Glomerular visceral epithelial cell (primary cell): Measurements from ENCODE around the gene KSR2.

Experiments
- DNase-seq: peaks from one replicate; pipeline ENCODE4 v3.0.0-alpha.2; 2016; ENCODE audit errors: extremely low spot score

The KSR2 gene

DNA sequence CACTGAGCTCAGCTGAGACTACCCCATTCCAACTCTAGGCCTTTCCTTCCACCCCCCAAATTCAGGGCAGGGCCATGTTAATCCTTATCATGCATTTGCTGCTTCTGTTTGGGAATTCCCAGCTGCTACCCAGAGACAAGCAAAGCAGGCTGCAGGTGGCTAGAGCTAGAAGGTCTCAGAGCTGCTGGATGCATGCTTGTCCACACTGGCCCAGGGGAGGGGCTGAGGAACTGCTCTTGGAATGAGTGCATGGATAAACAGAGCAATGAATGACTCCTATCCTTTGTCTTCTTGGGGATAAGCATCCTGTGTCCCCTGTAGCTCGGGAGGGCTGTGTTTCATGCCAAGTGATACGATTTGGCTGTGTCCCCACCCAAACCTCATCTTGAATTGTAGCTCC is 470.5 kb downstream of the KSR2 start:
- DNase-seq: no peak

DNA sequence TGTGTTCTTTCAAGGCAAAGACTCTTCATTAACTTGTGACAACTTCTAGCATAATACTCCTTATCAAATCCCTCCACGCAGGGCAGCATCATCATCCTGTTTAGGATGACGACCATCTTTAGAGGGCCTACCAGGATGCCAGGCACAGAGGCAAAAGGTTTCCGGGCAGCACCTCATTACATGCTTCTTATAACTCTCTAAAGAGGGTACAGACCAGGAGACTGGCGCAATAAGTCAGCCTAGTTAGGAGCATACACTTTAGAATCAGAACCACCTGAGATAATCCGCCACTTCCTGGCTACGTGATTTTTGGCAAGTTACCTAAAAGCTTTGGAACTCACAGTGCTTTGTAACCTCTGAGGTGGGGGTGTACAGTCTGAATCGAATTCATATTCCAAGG is 471.4 kb downstream of the KSR2 start:
- DNase-seq: no peak

GRCh38 chr12:117494833-117495655 is 473.7 kb downstream of the KSR2 start:
- no peak for DNase-seq

- DNase-seq: no peak
Measured at GRCh38 chr12:117491711-117492110, 477.1 kb downstream of the KSR2 start.

GRCh38 chr12:117490130-117490529 is 478.7 kb downstream of the KSR2 start:
- no peak for DNase-seq

DNA sequence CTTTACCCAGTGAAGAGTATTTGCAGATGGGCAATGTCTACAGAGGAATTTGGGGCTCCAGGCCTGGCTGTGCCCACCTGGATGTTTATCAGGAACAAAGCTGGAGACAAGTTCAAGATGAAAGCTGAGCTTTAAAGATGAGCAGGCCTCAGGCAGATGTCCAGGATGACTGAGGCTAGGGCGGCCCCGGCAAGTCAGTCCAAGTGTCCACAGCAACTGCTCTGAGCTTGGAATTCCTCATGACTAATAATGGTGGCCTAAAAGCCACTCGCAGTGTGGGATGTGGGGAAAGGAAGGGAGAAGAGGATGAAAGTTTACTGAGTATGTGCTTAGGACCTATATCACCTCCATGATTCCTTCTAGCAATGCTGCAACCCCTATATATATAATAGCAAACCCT is 479.1 kb downstream of the KSR2 start:
- no peak for DNase-seq

GRCh38 chr12:117486840-117487659 is 481.7 kb downstream of the KSR2 start:
- DNase-seq: peak; percentile 92

DNA sequence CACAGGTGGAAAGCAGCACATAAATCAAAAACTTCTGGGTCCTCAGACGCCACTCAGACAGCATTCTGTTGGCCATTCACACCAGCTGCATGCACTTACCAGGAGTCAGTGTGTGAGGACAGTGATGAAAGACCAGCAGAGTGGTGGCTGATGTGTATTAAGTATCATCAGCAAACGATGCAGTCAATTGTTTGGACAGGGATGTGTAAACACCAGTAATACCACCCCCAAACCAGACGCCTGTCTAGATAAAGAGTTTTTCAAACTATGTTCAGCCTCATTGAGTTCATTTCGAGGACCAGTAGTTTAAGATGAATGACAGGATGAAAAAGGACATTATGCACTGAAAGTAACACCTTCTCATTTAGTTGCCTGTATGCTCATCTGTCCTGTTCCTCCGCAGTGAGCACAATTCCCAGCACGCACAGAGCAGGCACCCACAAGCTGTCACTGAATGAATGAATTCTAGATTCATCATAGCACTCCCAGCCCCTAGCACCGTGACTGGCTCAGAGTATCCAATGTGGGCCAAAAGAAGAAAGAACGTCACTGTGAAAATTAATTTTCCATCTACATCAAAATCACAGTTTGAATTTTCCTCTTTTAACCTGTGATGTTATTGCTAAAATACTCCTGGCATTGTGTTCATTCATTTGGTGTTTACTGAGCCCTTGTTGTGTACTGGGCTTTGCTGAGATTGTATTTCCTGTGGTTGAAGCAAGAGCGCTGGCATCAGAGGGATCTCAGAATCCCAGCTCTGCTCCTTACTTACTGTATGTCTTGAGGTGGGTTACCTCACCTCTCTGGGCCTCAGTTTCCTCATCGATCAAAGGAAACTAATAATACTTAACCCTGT is 482.6 kb downstream of the KSR2 start:
- peak; percentile 7 for DNase-seq

DNA sequence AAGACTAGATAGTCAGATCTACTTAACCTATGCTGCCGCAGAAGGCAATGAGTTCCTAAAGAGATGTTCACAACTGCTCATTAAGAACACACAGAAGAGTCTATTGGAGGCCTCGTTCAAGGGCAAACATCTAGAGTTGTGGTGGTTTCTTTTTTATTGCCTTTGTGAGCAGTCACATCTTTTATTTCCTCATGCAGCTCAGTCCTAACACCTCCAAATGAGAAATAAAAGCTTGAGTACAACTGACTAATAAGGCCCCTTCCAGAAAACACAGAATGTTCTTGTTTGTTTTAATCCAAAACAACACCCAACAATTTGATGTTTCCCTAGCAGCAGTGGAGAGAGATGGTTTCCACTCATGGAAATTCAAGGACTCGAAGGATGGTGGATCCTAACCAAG is 483.9 kb downstream of the KSR2 start:
- DNase-seq: no peak

- DNase-seq: no peak
Measured at GRCh38 chr12:117483501-117483900, 485.3 kb downstream of the KSR2 start.

DNA sequence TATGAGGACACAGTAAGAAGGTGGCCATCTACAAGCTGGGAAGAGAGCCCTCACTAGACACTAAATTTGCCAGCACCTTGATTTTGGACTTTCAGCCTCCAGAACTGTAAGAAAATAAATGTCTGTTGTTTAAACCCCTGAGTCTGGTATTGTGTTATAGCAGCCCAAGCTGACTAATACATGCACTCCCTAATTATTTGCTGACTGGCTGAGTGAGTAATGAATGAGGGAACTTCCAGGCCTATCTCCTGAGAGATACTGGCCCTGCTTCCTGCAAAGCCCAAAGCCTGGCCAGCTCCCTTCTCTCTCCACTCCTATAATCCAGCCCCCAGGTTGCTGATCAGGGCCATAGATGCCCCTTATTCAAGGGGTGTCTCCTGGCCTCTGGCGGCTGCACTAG is 487.3 kb downstream of the KSR2 start:
- no peak for DNase-seq

DNA sequence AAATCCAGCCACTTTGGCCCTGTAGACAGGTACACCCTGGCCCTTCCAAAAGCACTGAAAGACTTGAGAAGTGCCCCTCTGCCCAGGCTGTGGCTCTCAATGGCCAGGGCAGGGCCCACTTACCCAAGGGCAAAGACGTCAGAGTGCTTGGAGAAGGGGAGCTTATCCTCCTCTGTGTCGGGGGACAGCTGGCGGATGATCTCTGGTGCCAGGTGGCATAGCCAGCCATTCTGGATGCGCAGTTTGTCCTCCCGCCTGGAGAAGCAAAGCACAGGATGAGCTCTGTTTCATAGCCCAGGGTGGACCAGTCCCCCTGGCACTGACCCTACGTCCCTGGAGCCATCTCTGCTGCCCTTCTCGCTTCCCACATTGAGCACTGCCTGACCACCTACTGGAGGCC is 492.4 kb downstream of the KSR2 start:
- DNase-seq: no peak

DNA sequence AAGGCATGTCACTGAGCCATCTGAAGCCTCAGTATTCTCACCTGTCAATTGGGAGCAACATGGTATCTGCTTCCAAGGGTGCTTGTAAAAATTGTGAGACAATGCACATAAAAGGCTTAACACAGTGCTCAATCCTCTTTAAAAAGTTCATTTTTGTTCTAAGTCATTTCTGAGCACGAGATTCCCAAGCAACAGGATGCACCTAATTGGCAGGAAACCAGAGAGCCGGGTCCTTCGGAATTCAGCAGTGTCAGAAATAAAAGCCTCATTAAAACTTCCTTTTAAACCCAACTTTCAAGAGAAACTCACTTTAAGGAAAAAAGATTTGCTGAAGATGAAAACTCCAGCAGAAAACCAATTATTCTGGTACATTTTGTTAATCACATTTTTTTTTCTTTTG is 494.9 kb downstream of the KSR2 start:
- DNase-seq: no peak

DNA sequence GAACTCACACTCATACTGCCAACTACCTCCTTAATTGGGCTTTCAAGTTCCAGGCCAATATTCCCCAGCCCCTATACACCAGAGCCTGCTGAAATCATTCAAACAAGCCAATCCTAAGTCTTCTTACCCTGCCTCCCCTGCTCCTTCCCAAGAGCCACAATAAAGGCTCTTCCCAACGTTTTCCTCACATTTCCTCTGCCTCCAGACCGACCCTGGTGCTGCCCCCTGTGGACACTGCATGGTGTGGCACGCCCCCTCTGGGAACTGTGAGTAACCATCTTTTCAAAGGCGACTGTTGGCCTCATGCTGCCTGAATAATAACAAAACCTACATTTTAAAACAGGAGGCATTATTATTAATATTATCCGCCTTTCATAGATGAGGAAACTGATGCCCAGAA is 495.8 kb downstream of the KSR2 start:
- no peak for DNase-seq

DNA sequence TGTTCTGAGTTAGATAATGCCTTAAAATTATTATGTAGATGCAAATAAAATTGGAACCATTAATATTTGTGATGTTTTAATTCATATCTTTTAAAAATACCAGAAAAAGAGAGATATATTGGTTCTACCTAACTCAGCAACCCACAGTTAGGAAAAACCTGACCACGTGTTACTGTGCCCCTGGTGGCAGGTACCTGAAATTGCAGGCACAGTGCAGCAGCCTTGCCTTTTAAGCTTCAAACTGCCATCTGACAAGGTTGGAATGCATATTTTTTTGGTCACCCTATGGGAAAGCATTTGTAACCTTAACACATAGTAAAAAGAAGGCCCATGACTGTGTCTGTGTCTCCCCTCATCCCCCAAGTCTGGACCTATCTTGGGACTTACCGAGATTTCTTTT is 498.0 kb downstream of the KSR2 start:
- no peak for DNase-seq

- no peak for DNase-seq
Measured at GRCh38 chr12:117469883-117470483, 498.8 kb downstream of the KSR2 start.

- no peak for DNase-seq
Measured at GRCh38 chr12:117468016-117468415, 500.8 kb downstream of the KSR2 start.

DNA sequence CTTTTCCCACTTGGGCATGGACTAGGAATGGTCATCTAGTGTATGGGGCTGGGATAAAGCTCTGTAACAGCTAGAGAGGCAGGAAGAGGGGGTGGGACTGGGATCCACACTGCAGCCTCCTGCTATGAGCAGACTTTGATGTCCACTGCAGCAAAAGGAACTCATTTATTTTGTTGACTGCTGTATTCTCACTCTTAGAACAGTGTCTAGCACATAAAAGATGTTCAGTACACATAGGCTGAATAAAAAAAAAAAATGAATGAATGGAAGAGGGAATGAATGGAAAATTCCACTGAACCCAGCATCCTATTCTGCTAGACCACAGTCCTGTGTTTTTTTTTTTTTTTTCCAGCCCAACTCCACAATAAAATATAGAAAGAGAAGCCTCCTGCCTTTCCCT is 501.2 kb downstream of the KSR2 start:
- no peak for DNase-seq

DNA sequence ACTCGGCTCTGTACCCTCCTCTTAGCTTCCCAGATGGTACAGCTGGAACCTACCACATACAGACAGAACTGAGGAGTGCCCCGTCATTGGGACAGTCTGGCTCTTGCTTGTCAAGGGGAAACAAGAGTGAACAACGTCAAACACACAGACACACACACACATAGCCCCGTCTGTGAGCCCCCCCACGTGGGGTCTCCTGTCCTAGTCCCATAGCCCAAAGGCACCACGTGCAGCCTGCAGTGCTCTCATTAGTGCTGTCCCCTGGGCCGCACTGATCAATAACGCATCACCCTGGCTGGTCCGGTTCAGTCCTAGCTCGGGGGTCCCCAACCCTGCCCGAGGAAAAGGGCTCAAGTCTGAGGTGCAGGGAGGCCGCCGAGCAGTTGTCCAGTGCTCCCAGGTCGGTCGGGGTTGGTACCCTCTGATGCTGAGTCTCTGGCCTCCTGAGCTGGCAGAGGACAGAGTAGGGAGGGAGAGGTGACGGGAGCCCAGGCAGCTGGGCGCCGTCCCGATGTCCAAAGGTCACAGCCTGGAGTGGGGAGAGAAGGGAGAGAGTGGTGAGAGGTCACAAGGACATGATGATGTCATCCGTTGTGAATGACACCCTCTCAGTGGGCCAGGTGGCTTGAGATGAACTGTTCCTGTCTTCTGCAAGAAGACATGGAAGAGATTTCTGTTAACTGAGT is 502.0 kb downstream of the KSR2 start:
- no peak for DNase-seq

DNA sequence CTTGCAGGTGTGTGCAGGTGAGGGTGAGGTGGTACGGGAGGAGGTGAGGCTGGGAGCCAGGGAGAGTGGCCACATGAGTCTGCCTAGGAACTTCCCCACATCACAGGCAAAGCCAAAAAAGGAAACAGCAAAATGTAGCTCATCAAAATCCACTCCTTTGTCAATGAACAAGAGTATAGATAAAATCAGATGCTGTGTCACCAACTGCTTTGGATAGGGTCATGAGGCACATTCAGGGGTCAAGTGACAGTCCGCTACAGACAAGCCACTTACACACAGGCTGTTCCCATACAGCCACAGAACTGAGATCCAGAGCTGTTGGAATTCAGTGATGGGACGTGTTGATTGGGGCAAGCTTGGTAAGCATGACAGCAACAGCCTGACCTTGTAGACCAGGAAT is 507.1 kb downstream of the KSR2 start:
- no peak for DNase-seq

DNA sequence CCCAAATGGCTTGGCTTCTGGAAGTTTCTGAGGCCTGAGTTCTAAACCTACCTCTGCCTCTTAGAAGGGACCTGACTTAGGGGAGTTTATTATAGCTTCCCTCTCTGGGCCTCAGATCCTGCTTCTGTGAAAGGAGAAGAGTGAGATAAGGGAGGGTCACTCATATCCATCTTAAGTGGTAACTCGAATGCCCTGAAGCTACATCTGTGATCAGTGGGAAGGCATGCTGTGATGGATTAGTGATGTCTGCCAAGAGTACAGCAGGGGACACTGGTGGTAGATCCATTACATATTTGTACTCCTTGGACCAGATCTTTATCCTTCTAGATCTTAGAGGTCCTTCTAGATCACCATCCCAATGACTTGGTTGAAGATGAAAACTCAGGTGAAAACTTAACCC is 509.6 kb downstream of the KSR2 start:
- DNase-seq: no peak
